GM19324 (cell line): ENCODE data around the gene LST1.

ENCODE experiments used
- ATAC-seq: cut with Tn5 transposase; IDR thresholded peaks from one replicate; pipeline ENCODE4 v1.9.1; 2021; ENCODE audit warnings: mild to moderate bottlenecking, moderate library complexity; ENCODE audit not compliant: unreplicated experiment, low FRiP score

Gene LST1

DNA sequence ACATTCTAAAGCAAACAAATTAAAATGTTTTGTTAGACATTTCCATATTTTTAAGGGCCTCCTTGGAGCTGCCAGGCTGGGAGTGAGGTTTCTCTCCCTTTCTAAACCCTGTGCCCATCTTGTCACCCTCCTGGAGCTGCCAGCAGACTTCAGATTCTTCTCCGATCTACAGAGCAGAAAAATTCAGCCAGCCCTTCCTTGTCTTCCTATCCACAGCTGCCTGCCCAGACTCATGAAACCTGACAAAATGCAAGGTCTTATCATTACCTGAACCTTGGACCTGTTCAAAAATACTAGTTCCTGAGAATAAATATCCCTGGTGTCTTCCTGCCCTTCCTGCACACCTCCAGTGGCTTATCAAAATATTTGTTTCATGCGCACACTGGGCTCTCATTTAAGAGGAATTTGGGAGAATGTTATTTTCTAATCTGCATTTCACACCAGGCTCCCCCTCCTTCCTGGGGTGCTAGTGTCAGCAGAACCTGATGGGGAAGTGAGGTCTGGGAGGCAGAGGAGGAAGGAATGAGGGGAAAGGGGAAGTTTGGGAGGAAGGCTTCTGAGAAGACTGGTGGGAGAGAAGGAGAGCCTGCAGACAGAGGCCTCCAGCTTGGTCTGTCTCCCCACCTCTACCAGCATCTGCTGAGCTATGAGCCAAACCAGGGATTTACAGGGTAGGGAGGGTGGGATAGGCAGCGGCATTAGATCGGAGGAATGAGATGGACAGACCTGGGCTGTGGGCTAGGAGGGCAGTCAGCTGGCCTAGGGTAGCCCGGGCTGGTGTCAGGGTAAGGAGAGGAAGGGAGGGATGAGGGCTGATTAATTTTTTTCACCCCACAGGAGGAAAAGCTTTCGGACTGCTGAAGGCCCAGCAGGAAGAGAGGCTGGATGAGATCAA lies 28.9 kb downstream of the LST1 start, which contains the start of gene AIF1:
Gene AIF1 (plus strand): TSS at position 551 of the 895 bp plus-strand sequence. CDS start 96 bp downstream, at position 647.
- peak; percentile 17 for ATAC-seq

DNA sequence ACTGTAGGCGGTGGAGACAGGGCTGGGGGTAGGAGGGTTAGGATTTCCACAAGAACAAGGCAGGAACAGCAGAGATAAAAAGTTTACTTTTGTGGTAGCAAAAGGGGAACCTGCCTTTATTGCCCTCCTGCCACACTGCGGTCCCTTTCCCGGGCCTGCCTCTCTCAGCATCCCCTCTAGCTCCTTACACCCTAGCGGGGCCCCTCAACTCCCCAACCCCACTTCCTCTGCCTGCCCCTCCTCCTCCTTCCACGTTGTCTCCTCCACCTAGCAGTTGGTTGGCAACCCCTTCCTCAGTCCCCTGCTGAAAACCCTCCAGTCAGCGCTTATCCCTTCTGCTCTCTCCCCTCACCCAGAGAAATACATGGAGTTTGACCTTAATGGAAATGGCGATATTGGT lies 29.7 kb downstream of the LST1 start:
- no peak for ATAC-seq

DNA sequence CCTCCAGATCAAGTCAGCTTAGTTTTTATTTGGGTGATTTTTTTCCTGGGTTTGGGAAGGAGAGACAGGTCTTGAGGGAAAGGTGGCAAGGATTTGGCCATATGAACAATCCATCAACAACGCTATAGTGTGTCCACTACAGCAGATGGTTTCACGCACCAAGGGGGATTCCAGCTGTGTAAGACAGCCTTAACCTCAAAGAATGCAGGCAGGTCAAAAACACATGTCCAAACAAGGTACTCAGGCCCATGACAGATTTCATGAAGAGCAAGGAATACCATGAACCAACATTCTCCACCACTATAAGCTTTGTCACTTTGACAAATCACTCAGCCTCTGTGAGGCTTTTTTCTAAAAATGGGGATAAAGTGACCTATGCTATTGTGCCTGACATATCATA lies 30.9 kb downstream of the LST1 start:
- ATAC-seq, result no peak

- ATAC-seq, result peak; percentile 89
Measured at GRCh38 chr6:31619805-31620585, 33.9 kb downstream of the LST1 start.

DNA sequence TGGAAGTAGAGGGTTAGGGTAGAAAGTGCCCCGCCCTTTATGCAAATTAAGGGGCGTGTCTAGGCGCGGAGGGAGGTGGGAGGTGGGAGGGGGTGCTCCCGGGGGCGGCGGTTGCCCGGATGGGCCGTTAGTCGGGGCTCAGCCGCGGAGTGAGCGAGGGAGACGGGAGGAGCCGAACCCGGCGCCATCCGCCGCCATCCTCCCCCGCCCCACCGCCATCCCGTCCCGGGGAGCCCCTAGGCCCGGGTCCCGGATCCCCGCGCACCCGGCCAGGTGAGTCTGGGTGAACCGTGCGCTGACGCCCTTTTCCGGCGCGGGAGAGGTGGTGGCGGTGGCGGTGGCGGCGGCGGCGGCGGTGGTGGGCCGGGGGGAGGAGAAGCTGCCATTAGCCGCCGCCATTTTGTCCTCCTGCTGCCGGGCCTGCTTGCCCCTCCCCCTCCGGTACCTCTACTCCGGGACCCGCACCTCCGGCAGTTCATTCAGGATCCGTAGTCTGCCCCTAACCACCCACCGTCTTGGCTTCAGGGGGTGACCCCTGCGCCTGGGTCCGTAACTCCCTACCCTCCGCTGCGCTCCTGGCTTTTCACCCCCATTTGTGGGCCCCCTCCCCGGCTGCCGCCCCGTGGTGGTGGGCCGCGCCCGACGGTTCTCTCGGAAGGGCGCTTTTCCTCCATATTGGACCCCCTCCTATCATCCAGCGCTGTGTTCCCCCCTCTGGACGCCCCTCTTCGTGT lies 34.7 kb downstream of the LST1 start, which contains the start of gene PRRC2A:
Gene PRRC2A (plus strand): TSS at position 130 of the 734 bp plus-strand sequence. CDS start 2,075 bp downstream, outside the sequence.
- peak; percentile 45 for ATAC-seq

DNA sequence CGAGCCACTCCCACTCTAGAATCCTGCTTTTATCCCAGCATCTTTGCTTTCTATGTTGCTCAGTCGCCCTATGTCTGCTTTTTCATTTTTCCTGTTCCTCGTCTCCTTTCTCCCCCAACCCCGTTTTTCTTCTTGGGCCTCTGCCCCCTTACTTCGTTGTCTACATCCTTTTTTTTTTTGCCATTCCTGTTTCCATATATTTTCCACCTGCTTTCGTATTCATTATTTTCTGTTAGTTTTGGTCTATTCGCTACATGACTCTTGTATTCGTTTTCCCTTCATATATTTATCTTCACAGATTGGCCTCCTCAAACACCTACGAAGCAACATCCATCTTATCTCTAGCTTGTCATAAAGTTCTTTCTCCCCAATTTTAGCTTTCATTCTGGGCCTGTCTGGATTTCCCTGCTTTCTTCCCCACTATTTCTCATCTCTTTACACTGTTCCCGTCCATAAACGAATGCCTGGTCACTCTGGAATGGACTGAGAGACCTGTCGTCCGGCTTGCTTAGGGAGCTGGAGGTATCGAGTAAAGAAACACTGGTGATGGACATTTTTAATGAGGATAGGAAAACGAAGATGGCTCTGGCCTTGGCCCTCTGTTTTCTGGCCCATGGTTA lies 35.4 kb downstream of the LST1 start:
- ATAC-seq, result no peak

GRCh38 chr6:31621991-31622390 lies 35.9 kb downstream of the LST1 start:
- ATAC-seq, result no peak

DNA sequence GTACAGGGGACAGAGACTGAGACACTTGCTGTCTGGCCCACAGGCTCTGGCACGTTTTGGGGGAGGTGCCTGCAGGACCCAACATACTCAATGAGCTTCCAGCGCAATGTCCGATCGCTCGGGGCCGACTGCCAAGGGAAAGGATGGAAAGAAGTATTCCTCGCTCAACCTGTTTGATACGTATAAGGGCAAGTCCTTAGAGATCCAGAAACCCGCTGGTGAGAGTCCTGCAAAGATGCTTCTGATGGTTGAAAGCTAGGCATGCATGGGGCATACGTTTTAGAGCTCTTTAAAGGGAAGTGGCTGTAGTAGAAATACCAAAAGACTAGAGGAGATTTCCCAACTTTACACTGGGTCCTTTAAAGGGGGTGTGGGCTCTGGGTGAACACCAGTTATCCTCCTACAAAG lies 36.6 kb downstream of the LST1 start:
- ATAC-seq, result no peak

GRCh38 chr6:31624070-31624469 lies 38.0 kb downstream of the LST1 start:
- no peak for ATAC-seq

DNA sequence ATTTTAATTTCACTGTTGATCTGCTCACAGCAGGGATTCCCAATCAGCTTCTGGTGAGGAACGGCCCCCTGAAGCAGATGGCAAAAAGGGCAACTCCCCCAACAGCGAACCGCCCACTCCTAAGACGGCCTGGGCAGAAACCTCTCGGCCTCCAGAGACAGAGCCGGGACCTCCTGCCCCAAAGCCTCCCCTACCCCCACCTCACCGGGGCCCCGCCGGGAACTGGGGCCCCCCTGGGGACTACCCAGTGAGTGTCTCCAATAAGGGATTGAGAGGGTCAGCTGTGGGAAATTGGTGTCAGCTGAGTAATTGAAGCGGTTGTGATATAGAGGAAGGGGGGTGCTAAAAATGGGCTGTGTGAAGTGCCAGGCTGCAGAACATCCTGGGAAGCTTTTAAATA lies 40.9 kb downstream of the LST1 start:
- no peak for ATAC-seq

- ATAC-seq, result no peak
Measured at GRCh38 chr6:31627690-31628287, 41.7 kb downstream of the LST1 start.

GRCh38 chr6:31629014-31629413 lies 42.9 kb downstream of the LST1 start:
- no peak for ATAC-seq

DNA sequence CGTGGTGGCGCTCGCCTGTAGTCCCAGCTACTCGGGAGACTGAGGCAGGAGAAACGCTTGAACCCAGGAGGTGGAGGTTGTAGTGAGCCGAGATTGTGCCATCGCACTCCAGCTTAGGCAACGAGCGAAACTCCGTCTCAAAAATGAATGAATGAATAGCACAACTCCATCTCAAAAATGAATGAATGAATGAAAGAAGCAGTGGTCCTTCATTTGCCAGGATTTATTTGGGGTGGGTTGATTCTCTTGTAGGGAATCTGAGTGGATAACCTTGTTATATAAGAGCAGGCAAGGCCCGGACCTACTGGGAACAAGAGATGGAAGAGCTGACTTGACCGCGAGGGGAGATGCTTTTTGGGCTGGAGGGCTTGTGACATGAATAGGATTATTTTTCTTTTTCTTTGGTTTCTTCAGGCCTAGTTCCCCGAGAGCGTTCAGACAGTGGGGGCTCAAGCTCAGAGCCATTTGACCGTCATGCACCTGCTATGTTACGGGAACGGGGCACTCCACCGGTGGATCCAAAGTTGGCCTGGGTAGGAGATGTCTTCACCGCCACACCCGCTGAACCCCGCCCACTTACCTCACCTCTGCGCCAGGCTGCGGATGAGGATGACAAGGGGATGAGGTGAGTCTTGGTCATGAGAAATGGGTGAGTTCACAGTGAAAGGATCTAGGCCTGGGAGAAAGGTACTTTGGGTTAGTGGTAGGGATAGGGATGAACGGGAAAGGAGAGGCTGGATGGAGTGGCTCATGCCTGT lies 44.3 kb downstream of the LST1 start:
- ATAC-seq, result no peak

DNA sequence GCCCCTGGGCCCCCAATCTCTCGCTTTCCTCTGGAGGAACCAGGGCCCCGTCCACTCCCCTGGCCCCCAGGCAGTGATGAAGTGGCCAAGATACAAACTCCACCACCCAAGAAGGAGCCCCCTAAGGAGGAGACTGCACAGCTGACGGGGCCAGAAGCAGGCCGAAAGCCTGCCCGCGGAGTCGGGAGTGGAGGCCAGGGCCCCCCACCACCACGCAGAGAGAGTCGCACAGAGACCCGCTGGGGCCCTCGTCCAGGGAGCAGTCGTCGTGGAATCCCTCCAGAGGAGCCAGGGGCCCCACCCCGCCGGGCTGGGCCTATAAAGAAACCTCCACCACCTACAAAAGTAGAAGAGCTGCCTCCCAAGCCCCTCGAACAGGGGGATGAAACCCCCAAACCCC lies 45.1 kb downstream of the LST1 start:
- no peak for ATAC-seq

DNA sequence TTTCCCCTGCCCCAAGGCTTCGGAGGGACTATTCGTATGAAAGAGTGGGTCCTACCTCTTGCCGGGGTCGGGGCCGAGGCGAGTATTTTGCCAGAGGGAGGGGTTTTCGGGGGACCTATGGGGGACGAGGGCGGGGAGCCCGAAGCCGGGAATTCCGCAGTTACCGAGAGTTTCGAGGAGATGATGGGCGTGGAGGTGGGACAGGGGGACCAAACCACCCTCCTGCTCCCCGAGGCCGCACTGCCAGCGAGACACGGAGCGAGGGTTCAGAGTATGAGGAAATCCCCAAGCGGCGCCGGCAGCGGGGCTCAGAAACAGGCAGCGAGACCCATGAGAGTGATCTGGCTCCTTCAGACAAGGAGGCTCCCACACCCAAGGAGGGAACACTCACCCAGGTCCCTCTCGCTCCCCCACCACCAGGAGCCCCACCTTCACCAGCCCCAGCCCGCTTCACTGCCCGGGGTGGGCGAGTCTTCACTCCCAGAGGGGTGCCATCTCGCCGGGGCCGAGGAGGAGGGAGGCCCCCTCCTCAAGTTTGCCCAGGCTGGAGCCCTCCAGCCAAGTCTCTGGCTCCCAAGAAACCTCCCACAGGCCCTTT lies 45.7 kb downstream of the LST1 start:
- no peak for ATAC-seq

DNA sequence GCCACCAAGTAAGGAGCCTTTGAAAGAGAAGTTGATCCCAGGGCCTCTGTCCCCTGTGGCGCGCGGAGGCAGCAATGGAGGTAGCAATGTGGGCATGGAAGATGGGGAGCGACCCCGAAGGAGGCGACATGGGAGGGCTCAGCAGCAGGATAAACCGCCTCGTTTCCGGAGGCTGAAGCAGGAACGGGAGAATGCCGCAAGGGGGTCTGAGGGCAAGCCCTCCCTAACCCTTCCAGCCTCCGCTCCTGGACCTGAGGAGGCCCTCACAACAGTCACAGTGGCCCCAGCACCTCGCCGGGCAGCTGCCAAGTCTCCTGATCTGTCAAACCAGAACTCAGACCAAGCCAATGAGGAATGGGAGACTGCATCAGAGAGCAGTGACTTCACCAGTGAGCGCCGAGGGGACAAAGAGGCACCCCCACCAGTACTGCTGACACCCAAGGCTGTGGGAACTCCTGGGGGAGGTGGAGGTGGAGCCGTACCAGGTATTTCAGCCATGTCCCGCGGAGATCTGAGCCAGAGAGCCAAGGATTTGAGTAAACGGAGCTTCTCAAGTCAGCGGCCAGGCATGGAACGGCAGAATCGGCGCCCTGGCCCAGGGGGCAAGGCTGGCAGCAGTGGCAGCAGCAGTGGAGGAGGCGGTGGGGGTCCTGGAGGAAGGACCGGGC lies 46.3 kb downstream of the LST1 start:
- ATAC-seq, result no peak

- ATAC-seq, result no peak
Measured at GRCh38 chr6:31633447-31633846, 47.4 kb downstream of the LST1 start.

- no peak for ATAC-seq
Measured at GRCh38 chr6:31634131-31634530, 48.1 kb downstream of the LST1 start.
